Ramos (cell line): Measurements from ENCODE around the gene ABCC6.
"Not testable (repeated sequence)": the region's sequence is repeated elsewhere in the genome, so short reads cannot be mapped to it uniquely, and the experiment has no call there.

Source experiments
- in situ Hi-C: fragments of 300-500 bp; cut with MboI; formaldehyde crosslinking; loops from one replicate; pipeline ENCODE4 v1.14.3; 2022; ENCODE audit warnings: low sequenced_read_pairs; ENCODE audit not compliant: unreplicated experiment

Gene ABCC6

DNA sequence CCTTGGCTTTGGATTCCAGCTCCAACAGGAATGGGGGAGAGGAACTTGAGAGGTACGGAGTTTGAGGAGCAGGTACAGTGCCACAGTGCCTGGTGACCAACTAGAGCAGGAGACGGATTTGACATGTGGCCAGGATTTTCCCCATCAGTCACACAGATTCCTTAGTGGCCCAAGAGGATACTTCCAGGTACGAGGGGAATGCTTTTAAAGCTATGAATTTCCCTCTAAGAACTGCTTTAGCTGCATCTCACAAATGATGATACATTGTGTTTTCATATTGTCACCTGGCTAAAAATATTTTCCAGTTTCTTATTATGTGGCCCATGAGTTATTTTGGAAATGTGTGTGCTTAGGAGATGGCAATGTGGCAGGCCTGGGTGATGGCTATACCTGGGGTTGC is 98.3 kb downstream of the ABCC6 start:
- in situ Hi-C loops: loop anchor here (10.0 kb wide), 1 partner anchor 350 kb away; no protein-coding TSS in a partner anchor

DNA sequence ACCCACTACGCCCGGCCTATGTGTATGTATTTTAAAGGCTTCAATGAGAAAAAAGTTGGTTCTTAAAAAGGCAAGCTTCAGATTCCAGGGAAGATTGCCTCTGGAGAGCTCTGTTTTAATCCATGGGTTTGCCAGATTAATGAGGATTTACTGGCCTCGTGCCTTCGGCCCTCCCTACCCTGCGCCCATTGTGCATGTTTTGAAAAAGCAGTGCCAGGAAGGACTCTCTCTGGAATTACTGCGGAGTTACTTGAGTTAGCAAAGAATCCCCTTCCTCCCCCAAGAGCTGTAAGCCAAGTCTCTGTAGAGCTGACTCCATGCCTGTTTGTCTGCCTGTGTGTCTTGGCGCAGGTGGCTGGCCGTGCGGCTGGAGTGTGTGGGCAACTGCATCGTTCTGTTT is 98.9 kb downstream of the ABCC6 start:
- in situ Hi-C loops: loop anchor here (10.0 kb wide), 1 partner anchor 350 kb away; no protein-coding TSS in a partner anchor

- in situ Hi-C loops: loop anchor here (10.0 kb wide), 1 partner anchor 347 kb away; no protein-coding TSS in a partner anchor
These were observed 101.0 kb downstream of the ABCC6 start for GRCh38 chr16:16122264-16122663.

- in situ Hi-C loops: loop anchor here (10.0 kb wide), 1 partner anchor 346 kb away; no protein-coding TSS in a partner anchor
These were observed 102.0 kb downstream of the ABCC6 start for GRCh38 chr16:16121185-16121727.

GRCh38 chr16:16120382-16121184 is 102.7 kb downstream of the ABCC6 start:
- in situ Hi-C loops: loop anchor here (10.0 kb wide), 1 partner anchor 346 kb away; no protein-coding TSS in a partner anchor

- in situ Hi-C loops: loop anchor here (10.0 kb wide), 1 partner anchor 345 kb away; no protein-coding TSS in a partner anchor
These were observed 103.3 kb downstream of the ABCC6 start for GRCh38 chr16:16120044-16120381.

DNA sequence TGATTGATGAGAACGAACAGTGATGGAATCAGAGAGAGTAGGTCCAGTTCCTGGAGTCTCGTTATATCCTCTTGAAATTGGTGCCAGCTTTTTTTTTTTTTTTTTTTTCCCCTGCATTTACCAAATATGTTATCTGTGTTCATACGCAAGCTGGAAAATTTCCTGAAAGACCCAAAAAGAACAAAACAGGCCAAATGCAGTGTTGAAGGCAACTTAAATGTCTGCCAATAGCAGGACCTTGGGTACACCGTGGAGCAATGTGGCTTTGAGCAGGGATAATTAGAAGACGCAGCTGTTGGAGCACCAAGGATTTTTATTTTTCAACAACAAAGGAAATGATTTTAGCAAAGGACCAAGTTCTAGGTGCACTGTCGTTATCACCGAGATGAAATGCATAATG is 105.0 kb downstream of the ABCC6 start:
- in situ Hi-C loops: loop anchor here (10.0 kb wide), 1 partner anchor 64 kb away; no protein-coding TSS in a partner anchor

GRCh38 chr16:16116841-16117240 is 106.5 kb downstream of the ABCC6 start:
- in situ Hi-C loops: loop anchor here (10.0 kb wide), 1 partner anchor 62 kb away; no protein-coding TSS in a partner anchor

DNA sequence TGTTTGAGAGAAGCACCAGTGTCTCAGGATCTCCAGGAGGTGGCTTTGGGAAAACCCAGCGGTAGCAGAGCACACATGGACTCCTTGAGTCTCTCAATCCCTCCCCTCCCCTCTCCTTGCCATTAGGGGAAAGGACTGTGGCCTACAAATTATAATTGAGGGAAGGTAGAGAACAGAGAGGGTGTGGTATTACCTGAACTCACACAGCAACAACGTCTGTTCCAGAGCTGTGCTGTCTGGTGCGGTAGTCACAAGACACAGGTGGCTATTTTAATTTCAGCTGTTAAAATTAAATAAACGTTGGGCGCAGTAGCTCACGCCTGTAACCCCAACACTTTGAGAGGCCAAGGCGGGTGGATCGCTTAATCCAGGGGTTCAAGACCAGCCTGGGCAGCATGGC is 110.2 kb downstream of the ABCC6 start:
- in situ Hi-C loops: loop anchor here (10.0 kb wide), 1 partner anchor 58 kb away; no protein-coding TSS in a partner anchor

DNA sequence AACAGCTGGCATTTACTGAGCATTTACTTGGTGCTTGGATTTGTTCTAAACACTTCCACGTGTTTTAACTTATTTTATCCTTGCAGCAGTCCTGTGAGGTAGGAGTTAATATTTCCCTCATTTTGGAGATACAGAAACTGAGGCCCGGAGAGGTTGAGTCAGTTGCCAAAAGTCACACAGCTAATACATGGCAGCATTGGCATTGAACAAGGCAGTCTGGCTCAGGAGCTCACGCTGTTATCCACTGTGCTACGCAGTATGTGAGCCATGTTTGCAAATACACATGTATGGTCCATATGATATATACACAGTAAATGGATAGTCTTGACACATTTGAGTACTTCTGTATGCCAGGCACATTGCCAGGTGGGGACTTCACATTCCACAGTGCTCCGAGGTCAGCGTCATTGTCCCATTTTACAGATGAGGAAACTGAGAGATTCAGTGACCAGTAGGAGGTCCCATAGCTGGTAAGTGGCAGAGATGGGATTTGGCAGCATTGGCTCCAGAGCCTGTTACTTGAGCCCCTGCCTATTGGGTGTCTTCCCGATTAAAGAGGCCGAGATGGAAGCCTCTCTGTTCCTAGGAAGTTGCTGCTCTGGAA is 110.7 kb downstream of the ABCC6 start:
- in situ Hi-C loops: loop anchor here (10.0 kb wide), 1 partner anchor 58 kb away; no protein-coding TSS in a partner anchor

- in situ Hi-C loops: loop anchor here (10.0 kb wide), 1 partner anchor 57 kb away; no protein-coding TSS in a partner anchor
These were observed 111.7 kb downstream of the ABCC6 start for GRCh38 chr16:16111639-16112038.

DNA sequence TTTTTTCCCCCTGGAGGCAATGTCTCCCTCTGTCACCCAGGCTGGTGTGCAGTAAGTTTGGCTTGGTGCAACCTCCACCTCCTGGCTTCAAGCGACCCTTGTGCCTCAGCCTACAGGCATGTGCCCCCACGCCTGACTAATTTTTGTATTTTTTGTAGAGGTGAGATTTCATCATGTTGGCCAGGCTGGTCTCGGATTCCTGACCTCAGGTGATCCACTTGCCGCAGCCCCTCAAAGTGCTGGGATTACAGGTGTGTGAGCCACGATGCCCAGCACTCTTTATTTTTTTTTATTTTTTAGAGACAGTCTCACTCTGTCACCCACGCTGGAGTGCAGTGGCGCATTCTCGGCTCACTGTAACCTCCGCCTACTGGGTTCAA is 113.2 kb downstream of the ABCC6 start:
- in situ Hi-C loops: loop anchor here (10.0 kb wide), 1 partner anchor 55 kb away; no protein-coding TSS in a partner anchor

- in situ Hi-C loops: loop anchor here (10.0 kb wide), 1 partner anchor 55 kb away; no protein-coding TSS in a partner anchor
These were observed 113.7 kb downstream of the ABCC6 start for GRCh38 chr16:16109453-16110110.

DNA sequence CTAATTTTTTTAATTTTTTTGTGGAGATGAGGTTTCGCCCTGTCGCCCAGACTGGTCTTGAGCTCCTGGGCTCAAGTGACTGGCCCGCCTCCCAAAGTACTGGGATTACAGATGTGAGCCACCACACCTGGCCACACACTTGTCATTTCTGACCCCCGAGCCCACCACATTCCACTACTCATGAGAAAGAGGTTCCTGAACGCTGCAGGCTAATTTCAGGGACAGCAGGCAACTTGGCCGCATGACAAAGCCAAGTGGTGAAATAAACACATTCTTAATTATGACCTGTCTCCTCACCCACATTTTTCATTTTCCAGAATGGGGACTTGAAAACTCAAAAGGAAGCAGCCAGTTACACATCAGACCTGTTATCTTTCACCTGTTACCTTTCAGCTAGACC is 114.5 kb downstream of the ABCC6 start:
- in situ Hi-C loops: no loop called here

GRCh38 chr16:16107839-16108238 is 115.5 kb downstream of the ABCC6 start:
- in situ Hi-C loops: no loop called here

- in situ Hi-C loops: no loop called here
These were observed 116.8 kb downstream of the ABCC6 start for GRCh38 chr16:16106466-16106865.

DNA sequence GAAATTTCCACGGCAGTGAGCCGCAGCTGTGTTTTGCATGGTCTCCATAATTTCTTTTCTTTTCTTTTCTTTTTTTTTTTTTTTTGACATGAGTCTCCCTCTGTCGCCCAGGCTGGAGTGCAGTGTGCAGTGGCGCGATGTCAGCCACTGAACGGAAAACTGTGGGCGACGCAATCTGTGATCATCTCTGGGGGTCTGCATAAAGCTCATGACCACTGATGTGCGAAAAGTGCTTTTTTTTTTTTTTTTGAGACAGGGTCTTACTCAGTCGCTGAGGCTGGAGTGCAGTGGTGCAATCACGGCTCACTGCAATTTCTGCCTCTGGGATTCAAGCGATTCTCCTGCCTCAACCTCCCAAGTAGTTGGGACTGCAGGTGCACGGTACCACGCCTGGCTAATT is 117.6 kb downstream of the ABCC6 start:
- in situ Hi-C loops: no loop called here

GRCh38 chr16:16104804-16105141 is 118.5 kb downstream of the ABCC6 start:
- in situ Hi-C loops: not testable (repeated sequence)

GRCh38 chr16:16104132-16104803 is 119.0 kb downstream of the ABCC6 start:
- in situ Hi-C loops: not testable (repeated sequence)

DNA sequence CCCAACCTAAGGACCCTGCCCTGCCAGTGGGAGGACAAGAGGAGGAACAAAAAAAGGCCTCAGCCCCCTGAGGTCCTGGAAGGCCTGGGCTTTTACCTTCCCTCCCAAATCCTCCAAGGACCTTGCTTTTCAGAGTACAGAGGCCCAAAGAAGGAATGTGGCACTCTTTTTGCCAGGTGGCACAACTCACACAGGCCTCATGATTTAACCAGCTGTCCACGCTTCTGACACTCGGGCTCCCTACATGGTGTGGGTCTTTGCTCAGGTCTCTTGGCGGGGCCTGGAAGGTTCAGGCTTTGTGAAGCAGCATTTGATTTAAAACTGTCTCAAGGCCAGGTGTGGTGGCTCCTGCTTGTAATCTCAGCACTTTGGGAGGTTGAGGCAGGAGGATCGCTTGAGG is 120.6 kb downstream of the ABCC6 start:
- in situ Hi-C loops: no loop called here
